Endodermal cell (in vitro differentiated cells): ENCODE measurements around the gene BRSK2. TPM values are rescaled to one million over a fixed set of nuclear protein-coding genes. Genes with fewer than 3 reads are reported as not detected.
"Not testable (repeated sequence)": the region's sequence is repeated elsewhere in the genome, so short reads cannot be mapped to it uniquely, and the experiment has no call there.

Source experiments
- DNase-seq: peaks from one replicate; pipeline ENCODE4 v3.0.0-alpha.2; 2017
- H3K27ac ChIP-seq: 2 replicates; pipeline ENCODE4 v1.5.1; 2013; ENCODE audit warnings: mild to moderate bottlenecking, low read depth, low read length, moderate library complexity
- H3K27me3 ChIP-seq: 2 replicates; pipeline ENCODE4 v1.6.1; 2013; ENCODE audit warnings: mild to moderate bottlenecking, low read length, moderate library complexity; ENCODE audit not compliant: insufficient read depth, control insufficient read depth, poor library complexity, severe bottlenecking
- H3K36me3 ChIP-seq: 2 replicates; pipeline ENCODE4 v1.7.0; 2013; ENCODE audit warnings: mild to moderate bottlenecking, low read length, moderate library complexity; ENCODE audit not compliant: control insufficient read depth, insufficient read depth
- H3K4me1 ChIP-seq: one replicate; pipeline ENCODE4 v1.7.0; 2013; ENCODE audit warnings: low read length; ENCODE audit not compliant: control insufficient read depth, insufficient read depth
- H3K4me3 ChIP-seq: 2 replicates; pipeline ENCODE4 v1.5.1; 2013; ENCODE audit warnings: mild to moderate bottlenecking, low read length, moderate library complexity
- H3K9ac ChIP-seq: 2 replicates; pipeline ENCODE4 v1.6.1; 2013; ENCODE audit warnings: mild to moderate bottlenecking, low read length, moderate library complexity; ENCODE audit not compliant: poor library complexity, severe bottlenecking; ENCODE audit errors: extremely low read depth
- H3K9me3 ChIP-seq: 2 replicates; pipeline ENCODE4 v1.6.1; 2013; ENCODE audit warnings: mild to moderate bottlenecking, low read length, moderate library complexity; ENCODE audit not compliant: control insufficient read depth
- H3K27ac Mint-ChIP-seq: 2 replicates; pipeline ENCODE4 v1.8.0; 2020; ENCODE audit warnings: mixed read lengths
- H3K27me3 Mint-ChIP-seq: 2 replicates; pipeline ENCODE4 v1.8.0; 2021; ENCODE audit warnings: mild to moderate bottlenecking, mixed read lengths; ENCODE audit not compliant: insufficient read depth
- H3K36me3 Mint-ChIP-seq: 2 replicates; pipeline ENCODE4 v1.8.0; 2020; ENCODE audit warnings: low read depth, mixed read lengths
- H3K4me1 Mint-ChIP-seq: 2 replicates; pipeline ENCODE4 v1.8.0; 2020; ENCODE audit warnings: mixed read lengths
- H3K4me3 Mint-ChIP-seq: 2 replicates; pipeline ENCODE4 v1.8.0; 2020; ENCODE audit warnings: mild to moderate bottlenecking, moderate library complexity, mixed read lengths
- H3K9me3 Mint-ChIP-seq: 2 replicates; pipeline ENCODE4 v1.8.0; 2020; ENCODE audit warnings: mild to moderate bottlenecking, mixed read lengths
- CTCF ChIP-seq: fragments of 200-600 bp; sonication (generic); conservative IDR thresholded peaks from 2 replicates; pipeline ENCODE4 v1.5.0; 2021; ENCODE audit warnings: antibody characterized with exemption, mild to moderate bottlenecking
- WGBS, 2 experiments: methylation state at CpG; one replicate each; pipeline versions ENCODE4 v1.1.5 to v1.1.7; 2013; ENCODE audit warnings: missing lambda C conversion rate in 2 of 2, mixed read lengths in 1 of 2; ENCODE audit not compliant: insufficient coverage in 1 of 2, insufficient read length in 1 of 2; 5-methylcytosine and 5-hydroxymethylcytosine counted together
- total RNA-seq, 2 donors: library from RNA; stranded (reverse); fragmentation: NEBNext Ultra II Directional in 1 of 2; extraction: Animal tissue kit (Norgen Biotek cat#: 25700) in 1 of 2; gene quantifications; 2 replicates in 1 of 2; 3 replicates in 1 of 2; pipeline ENCODE4 v1.2.1, GENCODE V29; 2021

BRSK2 gene
- total RNA-seq, 2 donors from 2014 or later: 9.4 to 10.3 TPM

- Mint-ChIP-seq H3K9me3 (peaks cover 2% of the 10 kb centered on the region), H3K4me3 (no peak overlapping the region), H3K27me3 (peaks cover 7% of the 10 kb centered on the region), H3K27ac (no peak overlapping the region), H3K4me1 (peaks cover 7% of the 10 kb centered on the region), H3K36me3 (no peaks in the 10 kb centered on the region)
- WGBS, 2 experiments: 89 to 93% methylated on average over 13 of the region's 13 CpGs
- Histone ChIP-seq H3K9ac (no peak overlapping the region), H3K27ac (no peak overlapping the region), H3K4me1 (no peaks in the 10 kb centered on the region), H3K36me3 (no peaks in the 10 kb centered on the region), H3K4me3 (no peak overlapping the region), H3K9me3 (no peaks in the 10 kb centered on the region), H3K27me3 (no peaks in the 10 kb centered on the region)
- TF ChIP-seq CTCF: no peak
- no peak for DNase-seq
These were observed 33.2 kb upstream of the BRSK2 start for GRCh38 chr11:1356478-1356960.

GRCh38 chr11:1358286-1358685 is 31.4 kb upstream of the BRSK2 start:
- H3K9me3 ChIP-seq: no peaks in the 10 kb centered on the region
- H3K4me3 ChIP-seq: no peak overlapping the region
- H3K4me3 Mint-ChIP-seq: no peak overlapping the region
- H3K4me1 Mint-ChIP-seq: peaks cover 7% of the 10 kb centered on the region
- no peaks in the 10 kb centered on the region for H3K27me3 ChIP-seq
- H3K27ac ChIP-seq: no peak overlapping the region
- no peak for TF ChIP-seq CTCF
- WGBS, 2 experiments: 86 to 91% methylated on average over 11 to 16 of the region's 16 CpGs
- no peaks in the 10 kb centered on the region for H3K36me3 Mint-ChIP-seq
- H3K36me3 ChIP-seq: no peaks in the 10 kb centered on the region
- H3K27me3 Mint-ChIP-seq: peaks cover 13% of the 10 kb centered on the region
- no peak overlapping the region for H3K27ac Mint-ChIP-seq
- peaks cover 3% of the 10 kb centered on the region for H3K9me3 Mint-ChIP-seq
- no peak for DNase-seq
- H3K9ac ChIP-seq: no peak overlapping the region
- H3K4me1 ChIP-seq: no peaks in the 10 kb centered on the region

- H3K27ac Mint-ChIP-seq, H3K36me3 Mint-ChIP-seq, H3K36me3 ChIP-seq, H3K27me3 ChIP-seq, H3K4me3 Mint-ChIP-seq, H3K9ac ChIP-seq, H3K4me1 ChIP-seq, H3K9me3 Mint-ChIP-seq, H3K9me3 ChIP-seq, DNase-seq, H3K27ac ChIP-seq, H3K4me1 Mint-ChIP-seq, H3K4me3 ChIP-seq: not testable (repeated sequence)
- peaks cover 17% of the 10 kb centered on the region for H3K27me3 Mint-ChIP-seq
- 76 to 93% methylated on average over 8 to 16 of the region's 17 CpGs for WGBS, 2 experiments
These were observed 30.8 kb upstream of the BRSK2 start for GRCh38 chr11:1358931-1359330.

GRCh38 chr11:1359556-1359955 is 30.2 kb upstream of the BRSK2 start:
- peaks cover 3% of the 10 kb centered on the region for H3K27me3 ChIP-seq
- no peak for TF ChIP-seq CTCF
- no peaks in the 10 kb centered on the region for H3K4me1 ChIP-seq
- Mint-ChIP-seq H3K36me3 (no peaks in the 10 kb centered on the region), H3K27me3 (peaks cover 22% of the 10 kb centered on the region), H3K9me3 (peaks cover 12% of the 10 kb centered on the region), H3K27ac (no peak overlapping the region), H3K4me1 (peaks cover 7% of the 10 kb centered on the region), H3K4me3 (no peak overlapping the region)
- 92 to 97% methylated on average over 15 to 16 of the region's 16 CpGs for WGBS, 2 experiments
- H3K9me3 ChIP-seq: peaks cover 9% of the 10 kb centered on the region
- H3K27ac ChIP-seq: no peak overlapping the region
- H3K9ac ChIP-seq: no peak overlapping the region
- no peak overlapping the region for H3K4me3 ChIP-seq
- DNase-seq: no peak
- no peaks in the 10 kb centered on the region for H3K36me3 ChIP-seq
